Esophagus muscularis mucosa (tissue), 4 donors: ENCODE measurements around the gene IPO11.

Source experiments
- CTCF ChIP-seq, 3 experiments: fragments of 200-600 bp in 2 of 3; fragments of 450-650 bp in 1 of 3; sonication (generic) in 2 of 3; IDR thresholded peaks; one replicate each; pipeline ENCODE4 v1.5.1; 2017 to 2019; ENCODE audit warnings: antibody characterized with exemption in 3 of 3, mild to moderate bottlenecking in 2 of 3, moderate library complexity in 1 of 3
- EP300 ChIP-seq: sonication (generic); formaldehyde crosslinking; IDR thresholded peaks from one replicate; pipeline ENCODE4 v1.6.1; 2017; ENCODE audit warnings: antibody characterized with exemption
- POLR2AphosphoS5 ChIP-seq, 2 donors: sonication (generic); formaldehyde crosslinking; IDR thresholded peaks; one replicate each; pipeline ENCODE4 v1.6.1; 2017; ENCODE audit warnings: antibody characterized with exemption in 2 of 2

GRCh38 chr5:62448528-62448927 is 36.0 kb downstream of the IPO11 start:
- TF ChIP-seq CTCF (IDR thresholded peaks at IDR 0.05) (no peak), POLR2AphosphoS5 (IDR thresholded peaks at IDR 0.05) (no peak), EP300 (no peak)
